HG02938 (cell line): ENCODE measurements around the gene TOMM5.

ENCODE experiments used
- ATAC-seq: cut with Tn5 transposase; IDR thresholded peaks from one replicate; pipeline ENCODE4 v1.9.1; 2021; ENCODE audit warnings: mild to moderate bottlenecking, moderate library complexity; ENCODE audit not compliant: unreplicated experiment

The TOMM5 gene

DNA sequence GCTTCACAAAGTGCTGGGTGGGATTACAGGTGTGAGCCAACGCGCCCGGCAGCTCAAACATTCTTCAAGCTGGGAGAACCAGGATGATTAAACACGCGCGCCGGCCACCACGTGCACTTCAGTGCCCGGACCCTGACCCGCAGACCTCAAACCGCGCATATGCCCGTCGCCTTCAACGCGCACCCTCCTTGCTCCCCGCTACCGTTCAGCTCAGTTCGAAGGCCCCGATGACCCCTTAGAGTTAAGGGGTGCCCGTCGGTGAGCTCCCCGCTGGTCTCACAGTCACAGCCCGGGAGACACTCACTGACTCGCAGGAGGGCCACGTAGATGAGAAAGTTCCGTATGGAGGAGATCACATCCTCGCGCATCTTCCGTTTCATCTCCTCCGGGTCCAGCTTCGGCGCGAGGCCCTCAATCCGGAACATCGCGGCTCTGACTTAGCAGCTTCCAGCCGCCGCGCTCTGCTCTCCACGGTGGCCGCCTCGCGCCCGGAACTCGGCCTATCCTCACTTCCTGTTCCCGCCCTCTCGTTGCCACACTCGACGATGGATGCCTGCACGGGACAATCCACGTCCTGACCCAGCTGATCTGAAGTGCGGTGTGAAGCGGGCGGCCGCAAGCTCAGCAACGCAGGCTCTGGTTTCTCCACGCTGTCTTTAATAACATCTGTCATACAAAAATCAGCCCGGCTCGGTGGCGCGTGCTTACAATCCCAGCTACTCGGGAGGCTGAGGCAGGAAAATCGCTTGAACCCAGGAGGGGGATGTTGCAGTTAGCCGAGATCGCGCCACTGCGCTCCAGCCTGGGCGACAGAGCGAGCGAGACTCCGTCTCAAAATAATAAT, at the start of gene TOMM5:
TSS of gene TOMM5 (minus strand) at position 490 of the 844 bp plus-strand sequence. CDS start at position 425, 65 bp downstream.
- ATAC-seq: peak; percentile 83

DNA sequence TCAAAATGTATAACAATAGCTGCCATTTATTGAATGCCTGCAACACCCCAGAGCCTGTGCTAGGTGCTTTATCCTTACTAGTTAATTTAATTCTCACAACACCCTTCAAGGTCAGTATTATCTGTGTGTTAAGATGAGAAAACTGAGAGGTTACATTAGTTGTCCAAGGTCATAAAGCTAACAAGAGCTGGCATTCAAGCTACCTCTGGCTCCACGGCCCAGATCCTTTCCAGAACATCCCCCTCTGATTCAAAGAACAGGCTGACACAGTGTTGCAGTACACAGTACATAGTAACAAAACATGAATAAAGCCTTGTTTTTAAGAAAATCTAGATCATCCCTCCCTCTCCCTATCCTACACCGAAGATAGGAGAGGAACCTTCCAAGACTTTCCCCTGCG, 48.9 kb upstream of the TOMM5 start:
- ATAC-seq: no peak

DNA sequence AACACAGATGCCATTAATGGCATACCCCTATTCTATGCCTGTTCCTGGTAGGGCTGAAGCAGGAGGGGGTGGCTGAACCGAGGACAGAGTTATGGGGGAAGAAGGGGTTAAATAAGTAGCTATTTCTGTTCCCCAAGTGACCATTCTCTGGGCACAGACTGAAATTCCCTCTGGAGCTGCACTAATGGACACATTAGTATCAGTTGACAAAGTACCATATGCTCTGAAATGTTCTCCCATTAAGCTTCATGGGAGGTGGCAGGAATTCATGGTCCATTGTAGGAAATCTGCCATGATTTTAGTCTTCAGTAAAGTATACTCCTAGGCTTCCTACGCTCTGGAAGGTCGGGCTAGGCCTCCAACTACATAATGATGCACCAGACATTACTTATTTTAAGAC, 47.8 kb upstream of the TOMM5 start:
- no peak for ATAC-seq

DNA sequence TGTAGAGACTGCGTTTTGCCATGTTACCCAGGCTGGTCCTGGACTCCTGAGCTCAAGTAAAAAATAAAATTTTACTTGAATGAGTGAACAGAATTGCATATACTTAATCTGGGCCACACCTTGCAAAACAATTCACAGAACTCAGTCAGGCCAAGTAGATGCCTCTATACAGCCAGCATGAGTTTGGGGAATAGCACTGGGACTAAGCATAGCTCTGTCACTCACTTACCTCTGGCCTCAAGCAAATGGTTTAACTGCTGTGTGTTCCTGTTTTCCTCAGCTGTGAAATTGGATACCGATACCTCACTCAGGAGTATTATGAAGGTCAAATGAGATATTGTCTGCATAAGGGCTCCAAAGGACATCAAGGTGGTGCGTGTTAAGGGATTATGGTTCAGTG, 47.4 kb upstream of the TOMM5 start:
- ATAC-seq: no peak

DNA sequence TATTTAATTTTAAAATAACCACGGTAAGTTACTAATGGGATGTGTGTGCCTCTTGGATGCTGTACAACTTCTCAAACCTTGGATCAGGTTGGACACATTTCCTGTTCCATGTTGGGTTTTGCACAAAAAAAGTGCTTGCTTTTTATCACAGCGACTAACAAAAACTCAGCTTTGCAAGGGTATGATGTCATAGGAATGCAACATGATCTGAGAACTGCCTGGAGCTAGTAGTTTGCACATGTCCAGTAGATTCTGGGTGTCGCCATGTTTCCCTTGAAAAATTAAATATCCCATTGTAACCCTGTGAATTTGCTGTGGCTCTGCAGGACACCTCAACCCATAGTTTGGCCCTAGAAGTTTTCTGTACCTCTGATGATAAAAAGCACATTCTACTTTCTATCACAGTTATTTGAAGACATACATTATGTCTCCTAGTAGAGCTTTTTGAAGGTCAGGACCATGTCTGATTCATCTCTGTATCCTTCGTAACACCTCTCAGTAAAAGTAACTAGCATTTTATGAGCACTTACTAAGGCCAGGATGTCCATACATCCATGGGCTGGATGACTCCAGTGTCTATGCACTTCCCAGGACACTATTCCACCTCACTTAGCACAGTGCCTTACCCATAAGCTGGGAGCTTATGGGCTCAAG, 46.8 kb upstream of the TOMM5 start:
- ATAC-seq: no peak

DNA sequence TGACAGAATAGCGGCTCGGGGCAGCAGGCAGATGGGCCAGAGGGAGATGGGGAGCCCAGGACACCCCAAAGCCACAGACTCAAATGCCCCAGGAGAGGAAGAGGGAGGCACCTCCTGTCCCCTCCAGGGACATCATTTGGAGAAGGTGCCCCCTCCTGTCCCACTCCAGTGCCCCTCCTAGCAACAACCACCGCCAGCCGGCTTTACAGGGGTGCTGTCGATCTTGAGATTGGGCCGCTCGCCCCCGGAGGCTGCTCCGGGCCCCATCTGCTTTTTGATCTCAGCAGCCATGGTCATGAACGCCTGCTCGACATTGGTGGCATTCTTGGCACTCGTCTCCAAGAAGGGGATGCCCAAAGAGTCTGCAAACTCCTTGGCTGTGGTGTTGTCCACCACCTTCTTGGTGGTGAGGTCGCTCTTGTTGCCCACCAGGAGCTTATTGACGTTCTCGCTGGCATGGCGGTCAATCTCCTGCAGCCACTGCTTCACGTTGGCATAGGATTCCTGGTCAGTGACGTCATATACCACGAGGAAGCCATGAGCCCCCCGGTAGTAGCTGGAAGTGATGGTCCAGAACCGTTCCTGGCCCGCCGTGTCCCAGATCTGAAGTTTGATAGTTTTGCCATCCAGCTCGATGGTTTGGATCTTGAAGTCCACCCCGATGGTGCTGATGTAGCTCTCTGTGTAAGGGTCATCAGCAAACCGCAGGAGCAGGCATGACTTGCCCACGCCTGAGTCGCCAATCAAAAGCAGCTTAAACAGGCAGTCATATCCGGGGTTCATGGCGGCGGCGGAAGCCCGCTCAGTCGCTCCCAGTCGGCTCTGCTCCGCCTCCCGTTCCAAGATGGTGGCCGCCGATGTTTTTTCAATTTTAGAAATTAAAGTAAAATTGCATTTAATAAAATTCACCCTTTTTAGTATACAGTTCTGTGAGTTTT, 44.4 kb upstream of the TOMM5 start:
- no peak for ATAC-seq

DNA sequence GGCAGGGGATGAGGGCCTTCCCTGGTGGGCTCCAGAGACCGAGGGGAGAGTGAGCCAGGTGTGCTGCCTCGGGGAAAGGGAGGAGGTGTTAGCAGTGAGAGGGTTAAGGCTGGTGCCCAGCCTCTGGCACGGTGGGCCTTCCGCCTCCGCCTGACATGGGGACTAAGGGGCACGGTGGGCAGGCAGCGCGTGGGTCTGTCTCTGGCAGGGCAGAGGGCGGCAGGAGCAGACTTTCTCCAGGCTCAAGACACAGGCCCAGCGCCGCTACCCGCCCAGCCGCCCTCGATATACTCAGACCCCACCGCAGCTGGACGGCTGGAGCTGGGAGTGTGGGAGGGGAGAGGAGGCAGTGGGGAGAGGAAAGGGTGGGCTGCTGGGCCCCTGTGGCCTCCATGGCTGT, 43.4 kb upstream of the TOMM5 start:
- no peak for ATAC-seq

DNA sequence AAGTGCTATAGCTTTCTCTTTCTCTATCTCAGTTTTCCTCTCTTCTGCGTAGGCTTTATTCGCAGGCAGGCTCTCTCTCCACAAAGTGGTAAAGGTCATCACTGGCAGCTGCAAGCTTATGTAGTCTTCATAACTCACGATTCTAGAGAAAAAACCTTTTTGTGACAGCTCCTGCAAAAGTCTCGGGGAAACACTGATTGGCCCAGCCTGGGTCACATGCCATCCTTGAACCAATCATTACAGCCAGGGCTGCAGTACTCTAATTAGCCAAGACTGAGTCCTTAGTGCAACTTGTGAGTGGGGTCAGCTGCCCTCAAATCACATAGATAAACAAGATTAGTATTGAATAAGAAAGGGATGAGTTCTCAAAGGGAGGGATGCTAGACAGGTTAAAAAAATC, 40.1 kb upstream of the TOMM5 start:
- ATAC-seq: no peak

DNA sequence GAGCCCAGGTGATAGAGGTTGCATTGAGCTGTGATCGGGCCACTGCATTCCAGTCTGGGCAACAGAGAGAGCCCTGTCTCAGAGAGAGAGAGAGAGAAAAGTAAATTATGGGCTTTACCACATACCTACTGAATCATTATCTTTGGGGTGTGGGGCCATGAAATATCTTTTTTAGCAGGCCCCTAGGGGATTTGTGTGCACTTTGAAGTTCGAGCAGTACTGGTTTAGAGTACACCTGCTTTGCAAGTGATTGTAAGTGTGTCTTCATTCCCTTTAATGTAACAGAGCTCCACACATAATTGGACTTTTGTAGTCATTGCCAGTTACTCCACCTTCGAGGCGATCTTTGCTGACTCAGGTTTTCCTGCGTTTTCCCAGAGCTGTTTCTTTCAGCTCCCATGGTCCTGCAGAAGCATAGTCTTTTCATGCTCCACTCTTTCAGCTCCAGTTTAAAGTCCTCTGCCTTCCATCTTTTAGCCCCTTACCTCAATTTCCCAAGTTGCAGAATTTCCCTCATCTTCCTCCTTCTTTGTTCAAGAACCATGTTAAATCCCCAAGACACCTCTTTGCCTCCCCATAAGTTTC, 34.4 kb upstream of the TOMM5 start:
- no peak for ATAC-seq

DNA sequence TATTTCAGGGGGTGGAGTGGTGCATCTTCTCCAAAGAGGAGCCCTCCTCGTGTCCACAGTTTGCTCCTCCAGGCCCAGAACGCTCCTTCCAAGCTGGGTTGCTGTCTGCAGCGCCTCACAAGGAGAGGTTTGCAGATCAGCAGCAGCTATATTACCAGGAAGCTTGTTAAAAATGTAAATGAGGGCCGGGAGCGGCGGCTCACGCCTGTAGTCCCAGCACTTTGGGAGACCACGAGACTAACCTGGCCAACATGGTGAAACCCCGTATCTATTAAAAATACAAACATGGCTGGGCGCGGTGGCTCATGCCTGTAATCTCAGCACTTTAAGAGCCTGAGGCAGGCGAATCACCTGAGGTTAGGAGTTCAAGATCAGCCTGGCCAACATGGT, 33.4 kb upstream of the TOMM5 start:
- no peak for ATAC-seq

DNA sequence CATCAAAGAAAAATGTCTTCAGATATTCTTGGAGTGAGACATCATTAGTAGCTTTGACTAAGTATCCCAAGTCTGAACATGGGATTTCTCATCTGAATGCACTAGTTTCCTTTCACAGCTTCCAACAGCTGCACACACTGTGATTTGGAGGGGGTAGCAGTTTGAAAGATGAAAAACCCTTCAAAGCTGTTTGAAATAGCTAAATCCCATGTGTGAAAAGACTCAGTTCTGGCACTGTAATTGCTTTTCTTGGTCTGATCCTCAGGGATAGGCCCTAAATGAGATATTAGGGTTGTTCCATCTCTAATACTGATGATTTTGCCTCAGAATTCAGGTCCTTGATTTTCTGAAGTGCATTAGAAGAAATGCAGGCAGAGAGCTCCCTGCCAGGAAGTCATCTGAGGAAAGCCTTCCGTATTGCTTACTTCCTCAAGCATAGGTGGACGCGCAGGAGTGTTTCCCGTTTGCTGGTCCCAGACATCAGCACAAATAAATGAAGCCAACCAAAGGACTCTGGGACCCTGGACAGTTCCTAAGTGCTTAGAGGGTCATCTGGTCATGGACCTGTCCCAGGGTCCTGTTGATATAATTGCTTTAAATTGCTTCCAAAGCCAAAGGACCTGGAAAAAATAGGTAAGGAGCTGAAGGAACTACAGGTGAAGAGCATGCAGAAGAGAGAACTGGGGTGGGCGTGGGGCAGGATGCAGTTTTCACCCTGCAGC, 32.8 kb upstream of the TOMM5 start:
- ATAC-seq: no peak

DNA sequence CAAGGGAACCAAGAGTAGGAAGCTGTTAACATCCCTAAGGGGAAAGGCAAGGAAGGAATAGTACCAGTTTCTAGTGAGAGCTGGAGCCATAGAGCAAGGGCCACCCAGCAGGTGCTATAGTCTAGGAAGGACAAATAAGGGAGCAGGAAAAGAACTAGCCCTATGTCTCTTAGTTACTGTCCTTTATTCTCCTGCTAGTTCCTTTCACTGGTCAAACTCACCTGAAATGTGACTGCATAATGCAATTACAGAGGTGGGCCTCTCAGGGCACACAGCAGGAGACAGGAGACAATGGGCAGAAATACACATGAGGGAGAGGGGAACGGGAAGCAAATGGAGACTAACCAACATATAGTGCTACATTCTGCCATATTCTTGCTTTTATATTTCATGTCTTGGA, 31.7 kb upstream of the TOMM5 start:
- ATAC-seq: no peak

DNA sequence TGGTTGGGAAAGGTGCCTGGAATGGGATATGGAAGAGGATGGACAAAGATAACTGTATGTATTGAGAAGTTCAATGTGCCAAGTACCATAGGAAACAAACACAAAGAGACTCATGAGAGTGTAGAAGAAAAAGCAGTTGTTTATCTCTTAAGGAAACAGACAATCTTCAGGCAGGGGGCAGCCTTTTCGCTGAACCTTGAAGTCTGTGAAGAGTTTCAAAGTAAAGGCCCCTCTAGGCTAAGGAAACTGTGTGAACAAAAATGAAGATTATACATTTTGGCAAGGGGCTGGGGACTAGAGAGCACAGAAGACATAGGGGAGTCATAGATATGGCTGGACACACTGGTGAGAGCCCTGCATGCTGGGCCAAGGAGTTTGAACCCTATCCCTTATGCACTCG, 30.9 kb upstream of the TOMM5 start:
- ATAC-seq: no peak

DNA sequence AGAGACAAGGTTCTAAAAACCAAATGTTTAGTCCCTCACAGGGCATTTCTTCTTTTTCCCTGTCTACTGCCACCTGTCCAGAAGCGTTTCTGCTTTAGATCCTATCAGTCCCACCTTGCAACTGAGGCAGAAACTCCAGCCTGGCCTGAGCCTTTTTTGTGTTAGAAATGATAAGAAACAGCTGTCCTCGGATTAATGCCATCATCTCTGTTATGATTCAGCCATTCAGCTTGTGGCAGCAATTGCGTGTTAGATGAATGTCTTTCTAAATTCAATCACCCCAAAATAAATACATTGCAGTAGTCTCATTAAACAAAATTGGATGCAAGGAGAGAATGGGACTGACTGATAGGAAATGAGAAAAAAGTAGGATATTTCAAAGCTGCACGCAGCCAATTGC, 30.1 kb upstream of the TOMM5 start:
- ATAC-seq: no peak

DNA sequence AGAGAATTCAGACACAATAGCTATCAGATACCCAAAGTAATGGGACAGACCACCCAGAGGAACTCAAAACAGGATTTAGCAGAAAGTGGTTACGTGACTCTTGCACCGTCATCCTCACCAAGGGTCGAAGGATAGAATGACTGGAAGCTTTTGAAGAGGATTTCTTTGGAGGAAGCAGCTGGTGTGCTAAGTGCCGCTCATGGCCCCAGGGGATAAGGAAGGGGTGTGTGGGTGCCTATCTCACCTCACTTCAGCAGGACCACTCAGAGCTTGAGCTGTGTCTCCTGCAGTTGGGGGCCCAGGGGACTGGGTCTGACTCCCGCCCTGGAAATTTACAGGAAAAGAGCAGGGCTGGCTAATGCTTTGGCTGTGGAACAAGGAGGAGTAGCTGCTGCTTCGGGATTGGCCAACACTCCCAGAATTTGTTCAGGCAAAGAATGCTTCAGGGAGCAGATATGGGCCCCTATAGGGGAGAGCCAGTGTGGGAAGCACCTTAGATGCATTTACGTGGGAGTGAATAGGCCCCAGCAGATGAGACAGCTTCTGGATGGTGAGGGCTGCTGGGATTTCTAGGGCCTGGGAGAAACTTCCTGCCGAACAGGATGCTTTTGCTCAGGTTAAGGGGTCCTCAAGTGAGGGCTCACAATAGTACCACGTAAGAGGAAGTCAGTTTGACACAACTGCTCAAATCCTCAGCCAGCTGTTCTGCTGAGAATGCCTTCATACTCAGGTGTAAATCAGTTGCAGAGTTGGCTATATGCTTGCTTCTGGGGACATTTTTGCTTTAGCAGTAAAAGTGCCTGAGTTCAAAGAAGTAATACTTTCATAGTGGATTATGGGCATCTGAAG, 29.1 kb upstream of the TOMM5 start:
- no peak for ATAC-seq

DNA sequence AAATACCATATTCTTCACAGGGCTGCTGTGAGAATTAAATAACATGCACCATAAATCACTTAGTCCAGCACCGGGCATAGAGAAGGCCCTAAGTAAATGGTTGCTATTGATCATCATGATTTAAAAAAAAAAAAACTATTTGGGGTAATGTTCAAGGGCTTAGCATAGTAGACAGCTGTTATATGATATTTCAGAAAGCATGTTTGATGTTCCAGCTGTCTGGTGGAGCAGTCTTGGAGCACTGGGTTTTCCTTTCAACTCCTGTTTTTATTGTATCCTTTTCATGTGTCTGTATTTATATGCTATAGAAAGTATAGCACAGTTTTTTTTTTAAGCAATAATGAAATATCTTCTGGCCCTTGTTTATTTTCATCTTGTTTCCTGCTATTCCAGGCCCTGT, 28.0 kb upstream of the TOMM5 start:
- no peak for ATAC-seq

DNA sequence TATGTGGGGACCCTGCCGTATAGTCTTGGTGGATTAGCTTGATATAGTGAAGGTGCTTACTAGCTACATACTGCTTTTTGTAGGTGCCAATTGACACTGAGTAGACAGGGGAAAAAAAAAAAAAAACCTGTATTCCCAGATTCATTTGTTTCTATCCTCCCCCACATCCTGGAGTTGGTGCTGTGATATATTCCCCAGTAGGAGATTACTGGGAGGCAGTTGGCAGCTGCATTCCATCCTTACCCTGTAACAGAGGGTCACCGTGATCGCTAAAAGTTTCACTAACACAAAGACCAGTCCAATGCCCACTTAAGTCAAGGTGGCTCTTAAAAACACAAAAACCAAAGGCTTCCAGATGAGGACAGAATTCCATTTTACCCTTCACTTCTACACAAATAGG, 27.4 kb upstream of the TOMM5 start:
- ATAC-seq: no peak

DNA sequence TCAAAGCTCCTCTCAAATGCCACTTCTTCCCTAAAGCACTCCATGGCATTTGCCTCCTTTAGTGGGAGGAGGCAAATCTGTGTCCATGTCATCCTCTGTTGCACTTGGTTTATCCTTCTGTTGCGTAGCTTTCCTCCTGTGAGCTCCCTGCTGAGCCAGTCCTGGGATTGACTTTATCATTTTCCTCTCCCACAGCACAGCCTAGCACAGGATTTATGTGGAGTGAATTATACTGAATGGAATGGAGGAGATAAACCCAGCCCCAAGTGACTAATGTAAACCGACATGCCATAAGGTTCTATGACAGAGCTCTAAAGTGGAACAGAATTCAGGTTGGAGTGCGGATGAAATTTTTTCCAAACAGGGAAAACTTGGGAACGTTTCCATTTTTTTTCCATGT, 26.4 kb upstream of the TOMM5 start:
- no peak for ATAC-seq

DNA sequence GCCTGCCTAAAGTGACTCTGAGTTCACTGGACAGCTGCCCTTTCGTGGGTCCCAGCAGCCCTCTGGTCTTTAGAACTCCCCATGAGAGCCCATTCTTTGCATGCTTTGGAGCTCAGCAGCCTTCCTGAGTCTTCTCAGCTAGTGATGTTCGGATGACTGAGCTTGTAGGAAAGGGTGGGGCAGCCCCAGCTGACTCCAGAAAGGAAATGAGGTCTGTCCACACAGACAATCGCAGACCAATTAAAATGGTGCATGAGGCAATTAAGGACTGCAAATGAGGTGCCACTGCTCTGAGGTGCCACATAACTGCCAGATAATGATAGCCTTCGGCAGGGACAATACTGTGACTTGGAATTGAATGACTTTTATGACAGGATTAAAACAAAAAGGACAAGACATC, 25.4 kb upstream of the TOMM5 start:
- no peak for ATAC-seq

DNA sequence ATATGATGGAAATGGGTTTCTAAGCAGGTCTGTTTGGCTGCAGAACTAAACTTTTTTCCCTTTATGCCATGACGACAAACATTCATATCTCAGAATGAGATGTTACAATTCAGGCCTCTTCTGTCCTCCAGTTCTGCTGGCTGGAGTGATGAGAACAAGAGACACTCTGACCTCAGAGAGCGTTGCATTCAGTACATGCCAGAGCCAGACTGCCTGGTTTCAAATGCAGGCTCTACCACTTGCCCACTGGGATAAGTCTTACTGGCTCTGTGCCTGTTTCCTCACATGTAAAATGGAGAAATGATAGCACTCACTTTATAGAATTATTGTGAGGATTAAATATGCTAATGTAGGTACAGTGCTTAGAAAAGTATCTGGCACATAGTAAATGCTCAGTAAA, 24.8 kb upstream of the TOMM5 start:
- no peak for ATAC-seq
